GM12878 (cell line): Measurements from ENCODE around the gene BCAR3. TPM values are rescaled to one million over a fixed set of nuclear protein-coding genes. Genes with fewer than 3 reads are reported as not detected.
A peak's percentile ranks its signal among the peaks of the same experiment; 100 is the strongest.

Experiments
- ATAC-seq: fragments of 200-7000 bp; cut with Tn5 transposase; 3 replicates; pipeline ENCODE4 v1.9.1; 2020; ENCODE audit warnings: mild to moderate bottlenecking, moderate library complexity
- BruUV-seq: library from RNA; stranded (reverse); fragments of 400-500 nt; replicated peaks from 2 replicates; lab custom pipeline; 2021; lab: Mats Ljungman, UMichigan
- CTCF ChIA-PET: fragments of 300-600 bp; sonication (Branson Sonifier 250); formaldehyde crosslinking; extraction: SDS; loops from one replicate; lab custom pipeline; 2021; ENCODE audit warnings: inconsistent platforms; lab: Yijun Ruan, JAX
- POLR2A ChIA-PET: fragments of 350-600 bp; formaldehyde crosslinking; extraction: SDS; loops from one replicate; lab custom pipeline; 2021; ENCODE audit warnings: inconsistent platforms; lab: Charles Lee
- RAD21 ChIA-PET: fragments of 300-600 bp; sonication (Branson Sonifier 250); formaldehyde crosslinking; loops from one replicate; lab custom pipeline; 2023; ENCODE audit warnings: antibody characterized with exemption; ENCODE audit not compliant: unreplicated experiment; lab: Charles Lee
- SMC1A ChIA-PET: fragments of 300-600 bp; sonication (Branson Sonifier 250); formaldehyde crosslinking; loops from one replicate; lab custom pipeline; 2023; ENCODE audit not compliant: unreplicated experiment, uncharacterized antibody; lab: Charles Lee
- DNase-seq: peaks from one replicate; pipeline ENCODE4 v3.0.0-alpha.2; 2011; ENCODE audit warnings: low read depth, low spot score
- FAIRE-seq: peaks from 3 replicates; lab custom pipeline; 2011; peaks lifted over from hg19 to GRCh38; lab: Jason Lieb, UNC
- H2AFZ ChIP-seq: 2 replicates; pipeline ENCODE4 v1.6.0; 2011; ENCODE audit warnings: low read depth, low read length, control low read depth; ENCODE audit not compliant: control insufficient read depth
- H3K27ac ChIP-seq: 2 replicates; pipeline ENCODE4 v1.5.1; 2011; ENCODE audit warnings: control low read depth; ENCODE audit not compliant: control insufficient read depth, insufficient read depth
- H3K27me3 ChIP-seq, 2 experiments: replicated peaks in 1 of 2; 2 replicates each; pipeline versions ENCODE4 v1.6.0 to v1.6.1; 2011; ENCODE audit warnings: low read length in 1 of 2; ENCODE audit not compliant: control insufficient read depth in 2 of 2, insufficient read depth in 2 of 2
- H3K36me3 ChIP-seq, 2 experiments: 2 replicates each; pipeline ENCODE4 v1.5.1; 2011; ENCODE audit warnings: low read length in 1 of 2; ENCODE audit not compliant: control insufficient read depth in 2 of 2, insufficient read depth in 2 of 2
- H3K4me1 ChIP-seq: 2 replicates; pipeline ENCODE4 v1.6.1; 2011; ENCODE audit warnings: mild to moderate bottlenecking, low read length, moderate library complexity, mixed read lengths; ENCODE audit not compliant: control insufficient read depth, insufficient read depth
- H3K4me2 ChIP-seq: 2 replicates; pipeline ENCODE4 v1.6.0; 2011; ENCODE audit warnings: control low read depth; ENCODE audit not compliant: control insufficient read depth, insufficient read depth
- H3K4me3 ChIP-seq: fragments of 200-600 bp; sonication (generic); 2 replicates; pipeline ENCODE4 v1.5.1; 2016
- H3K79me2 ChIP-seq: 2 replicates; pipeline ENCODE4 v1.6.0; 2011; ENCODE audit warnings: low read length; ENCODE audit not compliant: control insufficient read depth, insufficient read depth
- H3K9ac ChIP-seq: 2 replicates; pipeline ENCODE4 v1.8.0; 2011; ENCODE audit warnings: low read length, control low read depth, mixed read lengths; ENCODE audit not compliant: control insufficient read depth, insufficient read depth
- H3K9me3 ChIP-seq: replicated peaks from 3 replicates; pipeline ENCODE4 v1.5.1; 2011; ENCODE audit warnings: mild to moderate bottlenecking, low read length; ENCODE audit not compliant: control insufficient read depth, insufficient read depth
- H4K20me1 ChIP-seq: 2 replicates; pipeline ENCODE4 v1.6.0; 2011; ENCODE audit not compliant: control insufficient read depth, insufficient read depth
- BACH1 ChIP-seq: fragments of 450-650 bp; IDR thresholded peaks from 2 replicates; pipeline ENCODE4 v1.6.1; 2017; ENCODE audit warnings: mild to moderate bottlenecking, borderline replicate concordance
- CHD1 ChIP-seq: IDR thresholded peaks from 2 replicates; pipeline ENCODE4 v1.6.1; 2012; ENCODE audit warnings: low read depth, low read length, improper control_type of control experiment
- CHD2 ChIP-seq: IDR thresholded peaks from 2 replicates; pipeline ENCODE4 v1.6.1; 2011; ENCODE audit warnings: low read depth, low read length, improper control_type of control experiment, borderline replicate concordance
- E2F4 ChIP-seq: IDR thresholded peaks from 2 replicates; pipeline ENCODE4 v1.6.1; 2012; ENCODE audit warnings: low read depth, low read length, improper control_type of control experiment
- IKZF1 ChIP-seq: fragments of 450-650 bp; conservative IDR thresholded peaks from 2 replicates; pipeline ENCODE4 v1.6.1; 2017; ENCODE audit warnings: antibody characterized with exemption, mild to moderate bottlenecking
- IRF5 ChIP-seq: fragments of 450-650 bp; IDR thresholded peaks from 2 replicates; pipeline ENCODE4 v1.6.1; 2017; ENCODE audit warnings: borderline replicate concordance
- MTA2 ChIP-seq: fragments of 450-650 bp; IDR thresholded peaks from 2 replicates; pipeline ENCODE4 v1.6.1; 2016; ENCODE audit warnings: low read depth, mild to moderate bottlenecking, moderate library complexity
- NFXL1 ChIP-seq: fragments of 450-650 bp; IDR thresholded peaks from 2 replicates; pipeline ENCODE4 v1.6.1; 2017; ENCODE audit warnings: antibody characterized with exemption, mild to moderate bottlenecking, borderline replicate concordance
- NFYB ChIP-seq: IDR thresholded peaks from 2 replicates; pipeline ENCODE4 v1.6.1; 2011; ENCODE audit warnings: low read depth, mild to moderate bottlenecking, low read length, improper control_type of control experiment, moderate library complexity; ENCODE audit not compliant: insufficient read depth
- PAX5 ChIP-seq: IDR thresholded peaks from 2 replicates; pipeline ENCODE4 v1.6.1; 2011; ENCODE audit warnings: low read depth, low read length, borderline replicate concordance
- POLR2AphosphoS5 ChIP-seq: IDR thresholded peaks from 2 replicates; pipeline ENCODE4 v1.6.1; 2011; ENCODE audit warnings: mild to moderate bottlenecking, low read length, inconsistent platforms
- SIN3A ChIP-seq: IDR thresholded peaks from 2 replicates; pipeline ENCODE4 v1.6.1; 2012; ENCODE audit warnings: low read depth, low read length, improper control_type of control experiment
- SP1 ChIP-seq: IDR thresholded peaks from one replicate; pipeline ENCODE4 v1.6.1; 2011; ENCODE audit warnings: low read depth, low read length
- TCF3 ChIP-seq: IDR thresholded peaks from 2 replicates; pipeline ENCODE4 v1.6.1; 2012; ENCODE audit warnings: low read depth, mild to moderate bottlenecking, low read length, borderline replicate concordance; ENCODE audit not compliant: insufficient read depth
- ZNF384 ChIP-seq: IDR thresholded peaks from 2 replicates; pipeline ENCODE4 v1.6.1; 2012; ENCODE audit warnings: low read depth, mild to moderate bottlenecking, low read length, improper control_type of control experiment, borderline replicate concordance
- ZNF622 ChIP-seq: fragments of 450-650 bp; IDR thresholded peaks from 2 replicates; pipeline ENCODE4 v1.6.1; 2017; ENCODE audit warnings: mild to moderate bottlenecking, inconsistent platforms
- ZSCAN29 ChIP-seq: fragments of 450-650 bp; IDR thresholded peaks from 2 replicates; pipeline ENCODE4 v1.6.1; 2017; ENCODE audit warnings: mild to moderate bottlenecking, moderate library complexity
- ZZZ3 ChIP-seq: IDR thresholded peaks from 2 replicates; pipeline ENCODE4 v1.6.1; 2011; ENCODE audit warnings: low read depth; ENCODE audit not compliant: control insufficient read depth, insufficient read length
- WGBS: methylation state at CpG from one replicate; pipeline ENCODE4 v1.1.6; 2016; ENCODE audit warnings: low lambda C conversion rate; ENCODE audit not compliant: insufficient replicate concordance, insufficient coverage; ENCODE audit errors: missing lambda C conversion rate; 5-methylcytosine and 5-hydroxymethylcytosine counted together
- in situ Hi-C: fragments of 300-500 bp; cut with MboI; formaldehyde crosslinking; loops from 9 replicates; pipeline ENCODE4 v1.14.3; 2018; ENCODE audit warnings: mixed read lengths
- intact Hi-C: fragments of 100-400 bp; cut with micrococcal nuclease; formaldehyde crosslinking; loops from one replicate; pipeline ENCODE4 v1.14.2; 2022; ENCODE audit not compliant: unreplicated experiment
- polyA plus RNA-seq, 11 experiments: library from polyadenylated mRNA; depleted of rRNA in 4 of 11; unstranded in 6 of 11; stranded (reverse) in 5 of 11; fragments of >200 nt; fragmentation: Nextera tagmentation in 4 of 11; fragmentation: Illumina TruSeq in 1 of 11; extraction: Ambion mirVana in 4 of 11; extraction: Trizol in 1 of 11; gene quantifications; 1 replicate in 1 of 11; 2 replicates in 10 of 11; pipeline versions ENCODE4 v1.2.1 to v1.2.3, GENCODE V29; 2011 to 2016; ENCODE audit warnings: inconsistent platforms in 2 of 11, missing spikeins in 2 of 11, low read depth in 1 of 11
- total RNA-seq, 4 experiments: library from RNA; depleted of rRNA in 3 of 4; stranded (reverse); fragments of >200 nt in 3 of 4; fragmentation: Illumina TruSeq in 1 of 4; extraction: Trizol in 1 of 4; gene quantifications; 2 replicates each; pipeline versions ENCODE4 v1.2.1 to v1.2.3, GENCODE V29; 2013 to 2021
- TF ChIP-seq, protein P1 (sequence below): fragments of 450-650 bp; IDR thresholded peaks from 2 replicates; pipeline ENCODE4 v1.6.1; 2018; ENCODE audit warnings: mild to moderate bottlenecking, low read depth, moderate library complexity; ENCODE audit not compliant: partially characterized antibody

BCAR3 gene
- total and polyA plus RNA-seq, 10 of the 15 experiments (the other 5 are each of a cell fraction or from before 2014, with no cell fraction given): 1.3 to 6.6 (median 1.8) TPM

GRCh38 chr1:93591676-93592550 lies 89.7 kb downstream of the BCAR3 start:
- Histone ChIP-seq H3K27me3 (no peaks in the 10 kb centered on the region; a peak in 1 of 4 replicates), H3K27ac (no peak overlapping the region), H3K36me3 (no peaks in the 10 kb centered on the region), H3K4me1 (peaks cover 4% of the 10 kb centered on the region), H3K9me3 (no peaks in the 10 kb centered on the region), H3K79me2 (no peaks in the 10 kb centered on the region), H3K4me2 (0 out of 2 replicates have a peak overlapping the region, but pooled peaks have one; percentile 22), H3K4me3 (no peak overlapping the region), H4K20me1 (peaks cover 6% of the 10 kb centered on the region), H2AFZ (no peak overlapping the region), H3K9ac (no peak overlapping the region)
- intact Hi-C loops (no loop called here), in situ Hi-C loops (no loop called here)
- peak; percentile 46 for DNase-seq
- ChIA-PET RAD21 (interaction anchor here (0.7 to 1.7 kb wide), 3 partner anchors 17 to 257 kb away, joined by 3 to 4 read pairs (median 3); no protein-coding TSS in a partner anchor), SMC1A (interaction anchor here (0.7 to 1.9 kb wide), 10 partner anchors 10 to 253 kb away, joined by 3 to 6 read pairs (median 4); no protein-coding TSS in a partner anchor), CTCF (interaction anchor here (0.6 to 2.9 kb wide), 7 partner anchors 15 to 252 kb away, joined by 3 to 12 read pairs (median 3); no protein-coding TSS in a partner anchor), POLR2A (interaction anchor here (0.9 to 1.3 kb wide), 2 partner anchors 10 to 13 kb away, joined by 3 read pairs; no protein-coding TSS in a partner anchor)
- BruUV-seq: no TSS peak
- 58% methylated on average over 17 of the region's 17 CpGs for WGBS
- FAIRE-seq: peak; percentile 61
- peak; percentile 83 for ATAC-seq
- no peak for TF ChIP-seq BACH1
- peak; percentile 73 for TF ChIP-seq IKZF1
- no peak for TF ChIP-seq ZSCAN29
- TF ChIP-seq E2F4: no peak
- TF ChIP-seq ZNF622: no peak
- TF ChIP-seq NFYB: no peak
- no peak for TF ChIP-seq CHD2
- no peak for TF ChIP-seq ZNF384
- no peak for TF ChIP-seq POLR2AphosphoS5
- peak; percentile 45; the same call in 1 of the 2 replicates for TF ChIP-seq PAX5
- TF ChIP-seq TCF3: no peak
- TF ChIP-seq CHD1: no peak
- no peak for TF ChIP-seq NFXL1
- TF ChIP-seq MTA2: peak; percentile 33; the same call in 1 of the 2 replicates
- TF ChIP-seq IRF5: no peak
- no peak for TF ChIP-seq SIN3A
- TF ChIP-seq, protein P1, sequence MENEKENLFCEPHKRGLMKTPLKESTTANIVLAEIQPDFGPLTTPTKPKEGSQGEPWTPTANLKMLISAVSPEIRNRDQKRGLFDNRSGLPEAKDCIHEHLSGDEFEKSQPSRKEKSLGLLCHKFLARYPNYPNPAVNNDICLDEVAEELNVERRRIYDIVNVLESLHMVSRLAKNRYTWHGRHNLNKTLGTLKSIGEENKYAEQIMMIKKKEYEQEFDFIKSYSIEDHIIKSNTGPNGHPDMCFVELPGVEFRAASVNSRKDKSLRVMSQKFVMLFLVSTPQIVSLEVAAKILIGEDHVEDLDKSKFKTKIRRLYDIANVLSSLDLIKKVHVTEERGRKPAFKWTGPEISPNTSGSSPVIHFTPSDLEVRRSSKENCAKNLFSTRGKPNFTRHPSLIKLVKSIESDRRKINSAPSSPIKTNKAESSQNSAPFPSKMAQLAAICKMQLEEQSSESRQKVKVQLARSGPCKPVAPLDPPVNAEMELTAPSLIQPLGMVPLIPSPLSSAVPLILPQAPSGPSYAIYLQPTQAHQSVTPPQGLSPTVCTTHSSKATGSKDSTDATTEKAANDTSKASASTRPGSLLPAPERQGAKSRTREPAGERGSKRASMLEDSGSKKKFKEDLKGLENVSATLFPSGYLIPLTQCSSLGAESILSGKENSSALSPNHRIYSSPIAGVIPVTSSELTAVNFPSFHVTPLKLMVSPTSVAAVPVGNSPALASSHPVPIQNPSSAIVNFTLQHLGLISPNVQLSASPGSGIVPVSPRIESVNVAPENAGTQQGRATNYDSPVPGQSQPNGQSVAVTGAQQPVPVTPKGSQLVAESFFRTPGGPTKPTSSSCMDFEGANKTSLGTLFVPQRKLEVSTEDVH: no peak
- no peak for TF ChIP-seq ZZZ3
- no peak for TF ChIP-seq SP1
